ENCODE measurements around the gene LGALS12. TPM values are rescaled to one million over a fixed set of nuclear protein-coding genes. Genes with fewer than 3 reads are reported as not detected.

The LGALS12 gene
- total RNA-seq, 3 donors from 2014 or later (not counting 1 experiment from before 2014, with no cell fraction given): 0.23 to 1.8 (median 0.38) TPM

DNA sequence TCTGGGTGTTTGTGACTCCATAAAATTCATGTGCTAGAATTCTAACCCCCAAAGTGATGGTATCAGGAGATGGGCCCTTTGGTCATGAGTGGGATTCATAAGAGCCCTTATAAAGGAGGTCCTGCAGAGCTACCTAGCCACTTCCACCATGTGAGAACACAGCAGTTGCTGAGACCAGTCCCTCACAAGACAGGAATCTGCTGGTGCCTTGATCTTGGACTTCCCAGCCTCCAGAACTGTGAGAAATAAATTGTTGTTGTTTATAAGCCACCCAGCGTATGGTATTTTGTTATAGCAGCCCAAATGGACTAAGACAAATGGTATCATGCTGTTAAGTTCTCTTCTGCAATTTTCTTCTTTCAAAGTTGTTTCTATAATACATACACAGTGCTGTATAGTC lies 13.4 kb upstream of the LGALS12 start:
- no peak for ATAC-seq
- peak overlapping the region; percentile 36 for H3K4me3 Mint-ChIP-seq

DNA sequence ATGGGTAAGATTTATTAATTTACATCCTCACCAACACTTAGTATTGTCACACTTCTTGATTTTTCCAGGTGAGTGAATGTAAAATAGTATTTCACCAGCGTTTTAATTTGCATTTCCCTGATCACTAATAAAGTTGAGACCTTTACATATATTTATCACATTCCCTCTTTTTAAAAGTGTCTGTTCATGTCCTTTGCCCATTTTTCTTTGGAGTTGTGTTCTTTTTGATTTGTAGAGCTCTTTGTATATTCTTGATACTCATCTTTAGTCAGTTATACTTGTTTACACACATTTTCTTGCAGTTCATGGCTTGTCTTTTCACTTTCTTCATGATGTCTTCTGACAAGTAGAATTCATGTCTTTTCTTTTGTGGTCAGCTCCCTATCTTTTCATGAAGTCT lies 12.8 kb upstream of the LGALS12 start:
- no peak overlapping the region for H3K4me3 ChIP-seq (ENCODE audit: low read length)
- H3K4me1 ChIP-seq (ENCODE audit: control insufficient read depth, insufficient read depth, low read length): peaks cover 5% of the 10 kb centered on the region
- TF ChIP-seq, protein P1, sequence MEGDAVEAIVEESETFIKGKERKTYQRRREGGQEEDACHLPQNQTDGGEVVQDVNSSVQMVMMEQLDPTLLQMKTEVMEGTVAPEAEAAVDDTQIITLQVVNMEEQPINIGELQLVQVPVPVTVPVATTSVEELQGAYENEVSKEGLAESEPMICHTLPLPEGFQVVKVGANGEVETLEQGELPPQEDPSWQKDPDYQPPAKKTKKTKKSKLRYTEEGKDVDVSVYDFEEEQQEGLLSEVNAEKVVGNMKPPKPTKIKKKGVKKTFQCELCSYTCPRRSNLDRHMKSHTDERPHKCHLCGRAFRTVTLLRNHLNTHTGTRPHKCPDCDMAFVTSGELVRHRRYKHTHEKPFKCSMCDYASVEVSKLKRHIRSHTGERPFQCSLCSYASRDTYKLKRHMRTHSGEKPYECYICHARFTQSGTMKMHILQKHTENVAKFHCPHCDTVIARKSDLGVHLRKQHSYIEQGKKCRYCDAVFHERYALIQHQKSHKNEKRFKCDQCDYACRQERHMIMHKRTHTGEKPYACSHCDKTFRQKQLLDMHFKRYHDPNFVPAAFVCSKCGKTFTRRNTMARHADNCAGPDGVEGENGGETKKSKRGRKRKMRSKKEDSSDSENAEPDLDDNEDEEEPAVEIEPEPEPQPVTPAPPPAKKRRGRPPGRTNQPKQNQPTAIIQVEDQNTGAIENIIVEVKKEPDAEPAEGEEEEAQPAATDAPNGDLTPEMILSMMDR (IDR thresholded peaks at IDR 0.05): no peak
- no peak for DNase-seq
- Mint-ChIP-seq H3K27me3 (ENCODE audit: low read depth in 2 of 2) (peaks cover 23 to 42% of the 10 kb centered on the region in 2 donors), H3K9me3 (no peaks in the 10 kb centered on the region), H3K4me1 (peaks cover 14 to 25% of the 10 kb centered on the region in 2 donors), H3K36me3 (no peaks in the 10 kb centered on the region), H3K27ac (no peak overlapping the region), H3K4me3 (no peak overlapping the region)
- H3K36me3 ChIP-seq (ENCODE audit: control insufficient read depth, insufficient read depth, low read length): no peaks in the 10 kb centered on the region
- no peak for ATAC-seq
- no peaks in the 10 kb centered on the region for H3K9me3 ChIP-seq (ENCODE audit: control insufficient read depth, insufficient read depth, low read length)
- no peak overlapping the region for H3K27ac ChIP-seq (ENCODE audit: low read length)
- no CpG with 5 or more reads among the region's 1 CpG for WGBS (ENCODE audit: insufficient coverage)
- intact Hi-C loops (cut with micrococcal nuclease): no loop called here
- H3K27me3 ChIP-seq (ENCODE audit: control insufficient read depth, insufficient read depth, low read length): peaks cover 8% of the 10 kb centered on the region

More for the DNA sequence above, 13.4 kb upstream of the LGALS12 start:
- H3K27me3 ChIP-seq (ENCODE audit: control insufficient read depth, insufficient read depth, low read length): peaks cover 8% of the 10 kb centered on the region
- Mint-ChIP-seq H3K27ac (no peak overlapping the region), H3K36me3 (no peaks in the 10 kb centered on the region), H3K4me1 (peaks cover 14 to 25% of the 10 kb centered on the region in 2 donors), H3K27me3 (ENCODE audit: low read depth in 2 of 2) (peaks cover 20 to 37% of the 10 kb centered on the region in 2 donors), H3K9me3 (no peaks in the 10 kb centered on the region)
- H3K9me3 ChIP-seq (ENCODE audit: control insufficient read depth, insufficient read depth, low read length): no peaks in the 10 kb centered on the region
- peaks cover 5% of the 10 kb centered on the region for H3K4me1 ChIP-seq (ENCODE audit: control insufficient read depth, insufficient read depth, low read length)
- H3K36me3 ChIP-seq (ENCODE audit: control insufficient read depth, insufficient read depth, low read length): no peaks in the 10 kb centered on the region
- 100% methylated on average over 1 of the region's 1 CpG for WGBS (ENCODE audit: insufficient coverage)
- no peak overlapping the region for H3K4me3 ChIP-seq (ENCODE audit: low read length)
- TF ChIP-seq, protein P1 (IDR thresholded peaks at IDR 0.05): no peak
- no peak overlapping the region for H3K27ac ChIP-seq (ENCODE audit: low read length)
- DNase-seq: no peak
- intact Hi-C loops (cut with micrococcal nuclease): no loop called here

DNA sequence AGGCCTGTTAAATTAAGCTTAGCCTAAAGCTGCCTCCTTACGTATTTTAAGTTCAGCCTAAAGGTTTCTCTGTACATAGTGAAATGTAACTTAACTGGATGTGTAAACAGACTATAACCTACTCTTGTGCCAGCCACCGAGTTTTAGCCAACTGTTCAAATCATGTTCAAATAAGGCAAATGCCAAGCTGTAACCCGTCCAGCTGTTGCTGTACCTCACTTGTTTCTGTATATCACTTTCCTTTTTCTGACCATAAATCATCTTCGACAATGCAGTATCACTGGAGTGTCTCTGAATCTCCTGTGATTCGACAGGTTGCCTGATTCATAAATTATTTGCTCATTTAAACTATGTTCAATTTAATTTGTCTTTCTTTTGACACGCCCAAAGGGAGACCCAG lies 10.9 kb upstream of the LGALS12 start:
- Histone ChIP-seq H3K27ac (ENCODE audit: low read length) (no peak overlapping the region), H3K27me3 (ENCODE audit: control insufficient read depth, insufficient read depth, low read length) (peaks cover 8% of the 10 kb centered on the region), H3K4me3 (ENCODE audit: low read length) (no peak overlapping the region), H3K36me3 (ENCODE audit: control insufficient read depth, insufficient read depth, low read length) (no peaks in the 10 kb centered on the region), H3K4me1 (ENCODE audit: control insufficient read depth, insufficient read depth, low read length) (peaks cover 5% of the 10 kb centered on the region), H3K9me3 (ENCODE audit: control insufficient read depth, insufficient read depth, low read length) (no peaks in the 10 kb centered on the region)
- Mint-ChIP-seq H3K27me3 (ENCODE audit: low read depth in 2 of 2) (peaks cover 26 to 42% of the 10 kb centered on the region in 2 donors), H3K27ac (no peak overlapping the region), H3K36me3 (peaks cover 7% of the 10 kb centered on the region), H3K9me3 (peaks cover 2 to 3% of the 10 kb centered on the region in 2 donors), H3K4me3 (no peak overlapping the region), H3K4me1 (peaks cover 14 to 23% of the 10 kb centered on the region in 2 donors)
- intact Hi-C loops (cut with micrococcal nuclease): no loop called here
- ATAC-seq (no peak), DNase-seq (no peak)
- WGBS (ENCODE audit: insufficient coverage): 86% methylated on average over 6 of the region's 6 CpGs
- TF ChIP-seq, protein P1 (IDR thresholded peaks at IDR 0.05): no peak

DNA sequence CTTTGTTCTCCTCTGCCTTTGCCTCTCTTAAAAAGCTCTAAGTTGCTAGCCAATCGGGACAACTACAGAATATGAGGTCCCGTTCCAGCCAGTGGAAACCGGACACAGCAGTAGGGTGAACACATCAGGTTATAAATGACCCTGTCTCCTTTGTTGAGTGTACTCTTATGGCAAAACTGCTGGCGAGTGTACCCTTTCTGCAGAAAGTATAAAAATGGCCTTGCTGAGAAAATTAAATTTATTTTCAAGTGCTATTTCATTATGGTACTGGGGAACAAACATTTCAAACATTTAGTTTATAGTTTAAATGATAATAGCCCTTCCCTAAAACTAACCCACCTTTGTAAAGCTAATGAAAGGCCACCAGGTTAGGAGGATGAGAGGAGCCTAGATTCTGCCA lies 6.0 kb upstream of the LGALS12 start:
- Histone ChIP-seq H3K27ac (ENCODE audit: low read length) (no peak overlapping the region), H3K27me3 (ENCODE audit: control insufficient read depth, insufficient read depth, low read length) (no peaks in the 10 kb centered on the region), H3K9me3 (ENCODE audit: control insufficient read depth, insufficient read depth, low read length) (peaks cover 7% of the 10 kb centered on the region), H3K4me3 (ENCODE audit: low read length) (no peak overlapping the region), H3K4me1 (ENCODE audit: control insufficient read depth, insufficient read depth, low read length) (peaks cover 4% of the 10 kb centered on the region), H3K36me3 (ENCODE audit: control insufficient read depth, insufficient read depth, low read length) (no peaks in the 10 kb centered on the region)
- no peak overlapping the region for H3K27ac Mint-ChIP-seq
- H3K36me3 Mint-ChIP-seq: peaks cover 13% of the 10 kb centered on the region
- no peak overlapping the region for H3K4me3 Mint-ChIP-seq
- TF ChIP-seq, protein P1 (IDR thresholded peaks at IDR 0.05): no peak
- intact Hi-C loops (cut with micrococcal nuclease): no loop called here
- 80% methylated on average over 3 of the region's 4 CpGs for WGBS (ENCODE audit: insufficient coverage)
- DNase-seq (no peak), ATAC-seq (no peak)
- peaks cover 12 to 23% of the 10 kb centered on the region in 2 donors for H3K27me3 Mint-ChIP-seq (ENCODE audit: low read depth in 2 of 2)
- H3K4me1 Mint-ChIP-seq: peaks cover 0 to 15% of the 10 kb centered on the region in 2 donors
- H3K9me3 Mint-ChIP-seq: peaks cover 3 to 7% of the 10 kb centered on the region in 2 donors

Data from natural killer cell (primary cell).